Prostate gland (tissue), 2 donors: ENCODE results near the gene LMNTD1. TPM values are rescaled to one million over a fixed set of nuclear protein-coding genes. Genes with fewer than 3 reads are reported as not detected.

Source experiments
- DNase-seq: peaks from one replicate; pipeline ENCODE4 v3.0.0-alpha.2; 2019; ENCODE audit warnings: low spot score
- H3K27ac ChIP-seq, 2 donors: fragments of 200-600 bp; sonication (generic); 2 replicates each; pipeline ENCODE4 v1.5.1; 2017 to 2019
- H3K27me3 ChIP-seq: fragments of 200-600 bp; sonication (generic); replicated peaks from 2 replicates; pipeline ENCODE4 v1.5.1; 2019; ENCODE audit not compliant: insufficient read depth
- H3K36me3 ChIP-seq, 2 donors: fragments of 200-600 bp; sonication (generic); 1 replicate in 1 of 2; 2 replicates in 1 of 2; pipeline versions ENCODE4 v1.5.1 to v1.8.1; 2017 to 2019
- H3K4me1 ChIP-seq: fragments of 200-600 bp; sonication (generic); replicated peaks from 2 replicates; pipeline ENCODE4 v1.5.1; 2019
- H3K4me3 ChIP-seq, 2 donors: fragments of 200-600 bp; sonication (generic); 2 replicates each; pipeline ENCODE4 v1.5.1; 2017 to 2019
- H3K9me3 ChIP-seq: fragments of 200-600 bp; sonication (generic); 2 replicates; pipeline ENCODE4 v1.5.1; 2017
- POLR2A ChIP-seq: fragments of 450-650 bp; IDR thresholded peaks from one replicate; pipeline ENCODE4 v1.6.1; 2016; ENCODE audit warnings: antibody characterized with exemption, mild to moderate bottlenecking
- POLR2AphosphoS5 ChIP-seq: sonication (generic); formaldehyde crosslinking; IDR thresholded peaks from one replicate; pipeline ENCODE4 v1.6.1; 2017; ENCODE audit warnings: antibody characterized with exemption
- WGBS: methylation state at CpG from one replicate; pipeline ENCODE4 v1.1.5; 2018; 5-methylcytosine and 5-hydroxymethylcytosine counted together
- intact Hi-C: fragments of 100-400 bp; cut with DNase I; formaldehyde crosslinking; loops from one replicate; pipeline ENCODE4 v1.14.2; 2022
- total RNA-seq, 2 donors: library from RNA; depleted of rRNA; stranded (reverse); fragments of >200 nt; gene quantifications; one replicate each; pipeline ENCODE4 v1.1.0, GENCODE V29; 2016
- TF ChIP-seq, protein P1 (sequence below), 4 experiments: fragments of 200-600 bp in 2 of 4; fragments of 450-650 bp in 2 of 4; sonication (generic) in 2 of 4; IDR thresholded peaks; 1 replicate in 3 of 4; 2 replicates in 1 of 4; pipeline ENCODE4 v1.5.1; 2016 to 2019; ENCODE audit warnings: antibody characterized with exemption in 4 of 4, mild to moderate bottlenecking in 2 of 4, moderate library complexity in 2 of 4

LMNTD1 gene
- total RNA-seq, 2 donors from 2014 or later, result 3.5 TPM; not detected in 1

- no peaks in the 10 kb centered on the region for H3K4me1 ChIP-seq
- H3K27me3 ChIP-seq, result no peaks in the 10 kb centered on the region
- DNase-seq, result no peak
- TF ChIP-seq POLR2AphosphoS5 (no peak), POLR2A (no peak)
- TF ChIP-seq, protein P1, sequence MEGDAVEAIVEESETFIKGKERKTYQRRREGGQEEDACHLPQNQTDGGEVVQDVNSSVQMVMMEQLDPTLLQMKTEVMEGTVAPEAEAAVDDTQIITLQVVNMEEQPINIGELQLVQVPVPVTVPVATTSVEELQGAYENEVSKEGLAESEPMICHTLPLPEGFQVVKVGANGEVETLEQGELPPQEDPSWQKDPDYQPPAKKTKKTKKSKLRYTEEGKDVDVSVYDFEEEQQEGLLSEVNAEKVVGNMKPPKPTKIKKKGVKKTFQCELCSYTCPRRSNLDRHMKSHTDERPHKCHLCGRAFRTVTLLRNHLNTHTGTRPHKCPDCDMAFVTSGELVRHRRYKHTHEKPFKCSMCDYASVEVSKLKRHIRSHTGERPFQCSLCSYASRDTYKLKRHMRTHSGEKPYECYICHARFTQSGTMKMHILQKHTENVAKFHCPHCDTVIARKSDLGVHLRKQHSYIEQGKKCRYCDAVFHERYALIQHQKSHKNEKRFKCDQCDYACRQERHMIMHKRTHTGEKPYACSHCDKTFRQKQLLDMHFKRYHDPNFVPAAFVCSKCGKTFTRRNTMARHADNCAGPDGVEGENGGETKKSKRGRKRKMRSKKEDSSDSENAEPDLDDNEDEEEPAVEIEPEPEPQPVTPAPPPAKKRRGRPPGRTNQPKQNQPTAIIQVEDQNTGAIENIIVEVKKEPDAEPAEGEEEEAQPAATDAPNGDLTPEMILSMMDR (IDR thresholded peaks at IDR 0.05), result no peak
- H3K9me3 ChIP-seq, result no peaks in the 10 kb centered on the region
- intact Hi-C loops, result no loop called here
- no peaks in the 10 kb centered on the region for H3K36me3 ChIP-seq
- H3K27ac ChIP-seq, result no peak overlapping the region
- H3K4me3 ChIP-seq, result no peak overlapping the region
These were observed 38.1 kb upstream of the LMNTD1 start for GRCh38 chr12:25591144-25591543.

DNA sequence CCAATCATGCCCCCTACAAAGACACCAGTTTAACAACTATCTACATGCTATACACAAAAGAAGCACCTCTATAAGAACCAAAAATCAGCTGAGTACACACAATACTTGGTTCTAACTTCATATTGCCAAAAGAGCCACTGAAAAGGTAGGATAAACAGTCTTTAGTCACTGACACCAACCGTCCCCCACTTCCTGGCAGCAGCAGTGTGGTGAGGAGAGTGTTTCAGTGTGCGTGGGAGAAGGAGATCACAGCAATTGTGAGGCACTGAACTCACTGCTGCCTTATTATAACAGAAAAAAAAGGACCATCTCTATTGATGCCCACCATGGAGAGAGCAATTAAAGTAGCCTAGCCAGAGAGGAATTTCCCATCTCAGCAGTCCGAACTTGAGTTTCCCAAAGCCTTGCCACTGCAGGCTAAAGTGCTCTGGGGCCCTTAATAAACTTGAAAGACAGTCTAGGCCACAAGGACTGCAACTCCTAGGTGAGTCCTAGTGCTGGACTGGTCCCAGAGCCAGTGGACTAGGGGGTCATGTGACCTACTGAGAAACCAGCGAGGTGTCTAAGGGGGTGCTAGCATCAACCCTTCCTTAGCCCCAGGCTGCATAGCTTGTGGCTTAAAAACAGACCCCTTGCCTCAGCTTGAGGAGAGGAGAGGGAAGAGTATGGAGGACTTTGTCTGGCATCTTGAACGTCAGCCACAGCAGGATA, 37.1 kb upstream of the LMNTD1 start:
- Histone ChIP-seq H3K4me3 (no peak overlapping the region), H3K36me3 (no peaks in the 10 kb centered on the region), H3K27me3 (no peaks in the 10 kb centered on the region), H3K4me1 (no peaks in the 10 kb centered on the region), H3K9me3 (no peaks in the 10 kb centered on the region), H3K27ac (no peak overlapping the region)
- DNase-seq, result no peak
- WGBS, result 77% methylated on average over 5 of the region's 5 CpGs
- TF ChIP-seq POLR2A, result no peak
- TF ChIP-seq, protein P1 (IDR thresholded peaks at IDR 0.05), result no peak
- TF ChIP-seq POLR2AphosphoS5, result no peak
- intact Hi-C loops, result no loop called here

DNA sequence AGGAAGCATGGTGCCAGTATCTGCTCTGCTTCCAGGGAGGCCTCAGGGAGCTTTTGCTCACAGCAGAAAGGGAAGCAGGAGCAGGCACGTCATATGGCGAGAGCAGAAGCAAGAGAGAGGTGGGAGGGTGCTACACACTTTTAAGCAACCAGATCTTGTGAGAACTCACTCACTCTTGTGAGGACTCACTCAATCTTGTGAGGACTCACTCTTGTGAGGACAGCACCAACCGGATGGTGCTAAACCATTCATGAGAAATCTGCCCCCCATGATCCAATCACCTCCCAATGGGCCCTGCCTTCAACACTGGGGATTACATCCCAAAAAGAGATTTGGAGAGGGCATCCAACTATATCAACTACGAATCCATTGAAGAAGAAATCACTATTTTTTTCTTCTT, 34.3 kb upstream of the LMNTD1 start:
- intact Hi-C loops, result no loop called here
- no peaks in the 10 kb centered on the region for H3K36me3 ChIP-seq
- no peak for DNase-seq
- no peak overlapping the region for H3K27ac ChIP-seq
- no peaks in the 10 kb centered on the region for H3K4me1 ChIP-seq
- H3K4me3 ChIP-seq, result no peak overlapping the region
- TF ChIP-seq, protein P1 (IDR thresholded peaks at IDR 0.05), result no peak
- TF ChIP-seq POLR2AphosphoS5 (no peak), POLR2A (no peak)
- 98% methylated on average over 4 of the region's 4 CpGs for WGBS
- H3K27me3 ChIP-seq, result no peaks in the 10 kb centered on the region
- no peaks in the 10 kb centered on the region for H3K9me3 ChIP-seq

DNA sequence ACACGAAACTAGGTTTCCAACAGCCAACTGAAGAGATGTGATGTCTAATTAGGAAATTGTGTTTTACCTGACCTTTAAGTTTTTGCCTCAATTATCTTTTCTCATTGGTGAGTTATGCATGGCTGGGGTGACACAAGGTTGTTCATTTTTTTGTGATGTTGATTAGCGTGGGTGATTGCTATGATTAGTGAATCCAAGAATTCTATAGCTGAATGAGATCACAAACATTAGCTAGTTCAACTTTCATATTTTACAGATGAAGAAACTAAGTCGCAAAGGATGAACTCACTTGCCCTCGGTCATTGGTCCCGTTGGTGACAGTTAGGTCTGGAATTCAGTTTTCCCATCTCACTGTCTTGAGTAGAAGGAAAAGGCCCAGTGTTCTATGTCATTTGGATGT, 32.6 kb upstream of the LMNTD1 start:
- intact Hi-C loops, result no loop called here
- Histone ChIP-seq H3K27me3 (no peaks in the 10 kb centered on the region), H3K27ac (peak overlapping the region; percentile 23 to 26), H3K36me3 (no peaks in the 10 kb centered on the region), H3K4me1 (no peaks in the 10 kb centered on the region), H3K4me3 (no peak overlapping the region), H3K9me3 (no peaks in the 10 kb centered on the region)
- DNase-seq, result no peak
- WGBS, result 66% methylated on average over 5 of the region's 5 CpGs
- TF ChIP-seq POLR2A (no peak), POLR2AphosphoS5 (no peak)
- TF ChIP-seq, protein P1 (IDR thresholded peaks at IDR 0.05), result no peak

DNA sequence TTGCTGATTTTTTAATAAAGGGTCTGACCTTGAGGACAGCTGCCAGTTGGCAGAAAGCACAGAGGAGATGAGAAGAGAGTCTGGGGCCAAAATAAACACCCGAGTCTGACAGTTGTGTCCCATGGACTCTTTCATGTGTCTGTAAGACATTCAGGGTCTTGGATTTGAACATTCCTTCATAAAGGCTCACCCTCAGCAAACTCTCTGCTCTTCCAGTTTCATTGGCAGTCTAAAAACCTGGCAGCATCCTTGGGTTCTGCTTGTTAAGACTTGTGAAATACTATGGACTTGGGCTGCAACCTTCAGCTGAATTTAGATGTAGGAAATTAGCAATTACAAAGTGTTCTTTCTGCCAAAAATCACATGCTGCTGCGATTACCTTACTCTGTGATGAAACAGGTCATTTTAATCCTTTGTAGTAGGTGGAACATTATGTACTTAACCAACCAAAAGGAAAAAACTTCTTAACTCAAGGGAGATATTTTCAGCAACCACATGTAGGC, 32.0 kb upstream of the LMNTD1 start:
- Histone ChIP-seq H3K9me3 (no peaks in the 10 kb centered on the region), H3K27ac (no peak overlapping the region), H3K4me3 (no peak overlapping the region), H3K4me1 (no peaks in the 10 kb centered on the region), H3K27me3 (no peaks in the 10 kb centered on the region), H3K36me3 (no peaks in the 10 kb centered on the region)
- peak; percentile 79 for DNase-seq
- WGBS, result 12% methylated on average over 2 of the region's 2 CpGs
- TF ChIP-seq POLR2AphosphoS5 (peak; percentile 90), POLR2A (no peak)
- TF ChIP-seq, protein P1 (IDR thresholded peaks at IDR 0.05), result no peak
- intact Hi-C loops, result no loop called here
